IPS-18a (cell line): Measurements from ENCODE around the gene MIA.
"Not testable (repeated sequence)": the region's sequence is repeated elsewhere in the genome, so short reads cannot be mapped to it uniquely, and the experiment has no call there.

Experiments used
- H3K27ac ChIP-seq: one replicate; pipeline ENCODE4 v1.5.1; 2013; ENCODE audit warnings: low read length
- H3K27me3 ChIP-seq: one replicate; pipeline ENCODE4 v1.6.1; 2013; ENCODE audit warnings: mild to moderate bottlenecking, low read length; ENCODE audit not compliant: control insufficient read depth, insufficient read depth
- H3K36me3 ChIP-seq: one replicate; pipeline ENCODE4 v1.6.1; 2013; ENCODE audit warnings: low read depth, low read length; ENCODE audit not compliant: control insufficient read depth
- H3K4me1 ChIP-seq: one replicate; pipeline ENCODE4 v1.6.1; 2013; ENCODE audit warnings: low read depth, low read length; ENCODE audit not compliant: control insufficient read depth
- H3K4me3 ChIP-seq: one replicate; pipeline ENCODE4 v1.5.1; 2013; ENCODE audit warnings: low read length
- H3K9ac ChIP-seq: one replicate; pipeline ENCODE4 v1.6.1; 2013; ENCODE audit warnings: mild to moderate bottlenecking, low read length, moderate library complexity
- H3K9me3 ChIP-seq: one replicate; pipeline ENCODE4 v1.6.1; 2013; ENCODE audit warnings: low read depth, low read length; ENCODE audit not compliant: control insufficient read depth

Gene MIA

GRCh38 chr19:40774916-40775631 lies at the start of gene MIA:
MIA (plus strand) TSS chr19:40775521; CDS start chr19:40775543, 22 bp downstream.
- Histone ChIP-seq H3K4me3 (no peak within 1 kb of the TSS), H3K4me1 (peaks cover 7% of the 10 kb centered on the region), H3K27ac (no peak within 1 kb of the TSS), H3K9ac (no peak within 1 kb of the TSS), H3K36me3 (no peaks in the 10 kb centered on the region), H3K27me3 (no peaks in the 10 kb centered on the region), H3K9me3 (no peaks in the 10 kb centered on the region)

GRCh38 chr19:40726279-40726678 lies 49.0 kb upstream of the MIA start:
- Histone ChIP-seq H3K27ac (no peak overlapping the region), H3K4me1 (no peaks in the 10 kb centered on the region), H3K9ac (no peak overlapping the region), H3K36me3 (peaks cover 25% of the 10 kb centered on the region), H3K27me3 (no peaks in the 10 kb centered on the region), H3K9me3 (no peaks in the 10 kb centered on the region), H3K4me3 (no peak overlapping the region)

- not testable (repeated sequence) for H3K27ac ChIP-seq, H3K4me1 ChIP-seq, H3K27me3 ChIP-seq, H3K9me3 ChIP-seq, H3K9ac ChIP-seq, H3K4me3 ChIP-seq
- peaks cover 39% of the 10 kb centered on the region for H3K36me3 ChIP-seq
Observed at GRCh38 chr19:40730065-40730464, 45.3 kb upstream of the MIA start.

- not testable (repeated sequence) for H3K4me1 ChIP-seq, H3K9ac ChIP-seq, H3K9me3 ChIP-seq, H3K4me3 ChIP-seq, H3K27me3 ChIP-seq, H3K27ac ChIP-seq
- H3K36me3 ChIP-seq, result peaks cover 52% of the 10 kb centered on the region
Observed at GRCh38 chr19:40732304-40732703, 43.0 kb upstream of the MIA start.

- no peaks in the 10 kb centered on the region for H3K4me1 ChIP-seq
- H3K36me3 ChIP-seq, result peaks cover 56% of the 10 kb centered on the region
- no peak overlapping the region for H3K27ac ChIP-seq
- no peaks in the 10 kb centered on the region for H3K9me3 ChIP-seq
- H3K9ac ChIP-seq, result no peak overlapping the region
- H3K4me3 ChIP-seq, result no peak overlapping the region
- no peaks in the 10 kb centered on the region for H3K27me3 ChIP-seq
Observed at GRCh38 chr19:40733149-40733548, 42.2 kb upstream of the MIA start.

GRCh38 chr19:40735013-40735771 lies 40.1 kb upstream of the MIA start:
- Histone ChIP-seq H3K9ac (no peak overlapping the region), H3K4me1 (no peaks in the 10 kb centered on the region), H3K36me3 (peaks cover 55% of the 10 kb centered on the region), H3K27me3 (no peaks in the 10 kb centered on the region), H3K27ac (no peak overlapping the region), H3K9me3 (no peaks in the 10 kb centered on the region), H3K4me3 (no peak overlapping the region)

GRCh38 chr19:40736661-40737060 lies 38.7 kb upstream of the MIA start:
- H3K27me3 ChIP-seq, result no peaks in the 10 kb centered on the region
- no peak overlapping the region for H3K27ac ChIP-seq
- H3K9me3 ChIP-seq, result no peaks in the 10 kb centered on the region
- H3K4me3 ChIP-seq, result no peak overlapping the region
- H3K36me3 ChIP-seq, result peaks cover 41% of the 10 kb centered on the region
- H3K9ac ChIP-seq, result no peak overlapping the region
- H3K4me1 ChIP-seq, result no peaks in the 10 kb centered on the region

GRCh38 chr19:40737102-40737644 lies 38.1 kb upstream of the MIA start:
- H3K9ac ChIP-seq, result no peak overlapping the region

GRCh38 chr19:40739030-40739839 lies 36.1 kb upstream of the MIA start:
- Histone ChIP-seq H3K36me3 (peaks cover 25% of the 10 kb centered on the region), H3K9me3 (no peaks in the 10 kb centered on the region), H3K9ac (no peak overlapping the region), H3K4me1 (no peaks in the 10 kb centered on the region), H3K27ac (no peak overlapping the region), H3K27me3 (no peaks in the 10 kb centered on the region), H3K4me3 (no peak overlapping the region)

More at GRCh38 chr19:40737102-40737644, 38.1 kb upstream of the MIA start:
- H3K27ac ChIP-seq, result no peak overlapping the region
- no peaks in the 10 kb centered on the region for H3K4me1 ChIP-seq
- H3K36me3 ChIP-seq, result peaks cover 40% of the 10 kb centered on the region
- no peaks in the 10 kb centered on the region for H3K9me3 ChIP-seq
- H3K4me3 ChIP-seq, result no peak overlapping the region
- H3K27me3 ChIP-seq, result no peaks in the 10 kb centered on the region

GRCh38 chr19:40739871-40740703 lies 35.2 kb upstream of the MIA start:
- Histone ChIP-seq H3K9me3 (no peaks in the 10 kb centered on the region), H3K36me3 (peaks cover 21% of the 10 kb centered on the region), H3K9ac (no peak overlapping the region), H3K4me3 (no peak overlapping the region), H3K4me1 (peaks cover 4% of the 10 kb centered on the region), H3K27ac (no peak overlapping the region), H3K27me3 (no peaks in the 10 kb centered on the region)
